Astrocyte of the spinal cord (primary cell): Measurements from ENCODE around the gene SSTR4.

ENCODE experiments used
- DNase-seq: peaks from one replicate; pipeline ENCODE4 v3.0.0; 2011; ENCODE audit warnings: low read depth, low spot score
- H3K4me3 ChIP-seq: 2 replicates; pipeline ENCODE4 v1.5.1; 2011; ENCODE audit warnings: low read depth, mild to moderate bottlenecking, low read length, moderate library complexity
- in situ Hi-C: cut with HindIII; loops from 2 replicates; pipeline ENCODE4 v1.10.0; 2017; ENCODE audit warnings: low sequenced_read_pairs
- TF ChIP-seq, protein P1 (sequence below): IDR thresholded peaks from 2 replicates; pipeline ENCODE4 v1.5.1; 2012; ENCODE audit warnings: low read depth, mild to moderate bottlenecking, low read length, inconsistent platforms

SSTR4 gene

DNA sequence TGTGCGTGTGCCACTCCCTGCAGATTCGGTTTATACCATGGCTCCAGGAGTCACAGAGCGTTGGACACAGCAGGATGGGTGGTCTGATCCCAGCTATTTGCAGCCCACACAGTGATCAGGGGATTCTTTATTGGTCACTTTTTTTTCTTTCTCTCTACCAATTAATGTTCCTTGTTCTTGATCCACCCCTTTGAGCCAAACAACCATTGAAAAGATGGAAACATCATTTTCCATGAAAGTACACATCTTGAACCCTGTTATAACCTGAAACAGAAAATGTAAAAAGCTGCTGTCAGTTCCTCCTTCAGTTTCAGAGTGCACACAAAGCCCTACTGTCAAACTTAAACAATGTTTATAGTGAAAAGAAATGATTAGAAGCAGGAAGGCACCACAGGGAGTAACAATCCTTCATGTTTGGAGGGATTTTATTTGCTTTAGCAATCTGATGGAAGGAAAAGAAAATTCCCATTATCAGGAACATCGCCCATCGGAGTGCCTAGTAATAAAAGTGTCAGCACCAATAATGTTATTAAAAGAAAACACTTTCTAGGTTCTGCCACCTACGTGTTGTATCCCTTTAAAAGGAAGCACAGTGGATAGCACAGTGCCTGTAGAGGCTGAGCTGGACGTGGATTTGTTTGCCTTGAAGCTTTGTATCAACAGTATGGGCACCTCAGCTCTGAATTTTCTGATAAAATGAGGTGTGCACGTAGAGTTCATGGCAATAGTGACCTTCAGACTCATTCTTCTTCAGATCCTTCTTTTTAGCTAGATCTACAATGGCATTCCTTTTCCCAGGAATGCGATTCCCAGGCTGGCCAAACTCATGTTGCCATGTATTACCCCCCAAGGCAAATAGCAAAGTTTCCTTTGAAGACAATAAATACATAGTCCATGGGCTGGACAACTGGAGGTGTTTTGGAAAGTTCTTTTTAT, 30.4 kb downstream of the SSTR4 start:
- no peak overlapping the region for H3K4me3 ChIP-seq
- TF ChIP-seq, protein P1, sequence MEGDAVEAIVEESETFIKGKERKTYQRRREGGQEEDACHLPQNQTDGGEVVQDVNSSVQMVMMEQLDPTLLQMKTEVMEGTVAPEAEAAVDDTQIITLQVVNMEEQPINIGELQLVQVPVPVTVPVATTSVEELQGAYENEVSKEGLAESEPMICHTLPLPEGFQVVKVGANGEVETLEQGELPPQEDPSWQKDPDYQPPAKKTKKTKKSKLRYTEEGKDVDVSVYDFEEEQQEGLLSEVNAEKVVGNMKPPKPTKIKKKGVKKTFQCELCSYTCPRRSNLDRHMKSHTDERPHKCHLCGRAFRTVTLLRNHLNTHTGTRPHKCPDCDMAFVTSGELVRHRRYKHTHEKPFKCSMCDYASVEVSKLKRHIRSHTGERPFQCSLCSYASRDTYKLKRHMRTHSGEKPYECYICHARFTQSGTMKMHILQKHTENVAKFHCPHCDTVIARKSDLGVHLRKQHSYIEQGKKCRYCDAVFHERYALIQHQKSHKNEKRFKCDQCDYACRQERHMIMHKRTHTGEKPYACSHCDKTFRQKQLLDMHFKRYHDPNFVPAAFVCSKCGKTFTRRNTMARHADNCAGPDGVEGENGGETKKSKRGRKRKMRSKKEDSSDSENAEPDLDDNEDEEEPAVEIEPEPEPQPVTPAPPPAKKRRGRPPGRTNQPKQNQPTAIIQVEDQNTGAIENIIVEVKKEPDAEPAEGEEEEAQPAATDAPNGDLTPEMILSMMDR = no peak
- DNase-seq = no peak
- in situ Hi-C loops = no loop called here

DNA sequence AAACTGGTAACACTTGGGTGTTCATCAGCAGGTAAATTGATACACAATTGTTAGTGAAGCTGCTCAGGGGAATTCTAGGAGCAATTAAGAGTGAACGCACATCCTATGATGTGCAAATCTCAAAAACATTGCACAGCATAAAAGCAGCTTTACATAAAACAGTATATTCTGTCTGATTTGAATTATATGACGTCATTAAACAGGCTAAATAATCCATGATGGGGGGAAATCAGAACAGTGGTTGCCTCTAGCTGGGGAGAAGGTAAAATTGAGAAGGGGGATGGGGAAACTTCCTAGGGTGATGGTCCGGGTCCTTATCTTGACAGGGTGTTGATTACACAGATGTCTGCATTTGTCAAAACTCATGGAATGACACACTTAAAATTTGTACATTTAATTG, 31.7 kb downstream of the SSTR4 start:
- H3K4me3 ChIP-seq = no peak overlapping the region
- TF ChIP-seq, protein P1 = no peak
- DNase-seq = no peak
- in situ Hi-C loops = no loop called here

DNA sequence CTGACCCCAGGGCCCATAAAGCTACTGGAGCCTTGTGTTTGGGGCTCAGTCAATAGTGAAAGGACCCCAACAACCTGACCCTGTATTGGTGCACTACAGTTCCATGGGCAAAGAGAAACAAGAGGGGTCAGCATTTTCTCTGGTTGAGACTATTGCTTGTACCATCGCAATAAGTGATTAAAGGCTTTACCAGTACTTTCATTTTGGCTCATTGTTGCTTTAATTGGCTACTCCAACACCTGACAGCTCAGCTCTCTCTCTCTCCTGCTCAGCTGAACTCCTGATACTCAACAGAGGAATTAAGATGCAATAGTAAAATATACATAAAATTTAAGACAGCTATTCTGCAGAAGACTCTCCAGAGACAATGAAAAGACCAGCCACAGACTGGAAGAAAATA, 33.2 kb downstream of the SSTR4 start:
- no peak overlapping the region for H3K4me3 ChIP-seq
- no peak for DNase-seq
- in situ Hi-C loops = no loop called here

DNA sequence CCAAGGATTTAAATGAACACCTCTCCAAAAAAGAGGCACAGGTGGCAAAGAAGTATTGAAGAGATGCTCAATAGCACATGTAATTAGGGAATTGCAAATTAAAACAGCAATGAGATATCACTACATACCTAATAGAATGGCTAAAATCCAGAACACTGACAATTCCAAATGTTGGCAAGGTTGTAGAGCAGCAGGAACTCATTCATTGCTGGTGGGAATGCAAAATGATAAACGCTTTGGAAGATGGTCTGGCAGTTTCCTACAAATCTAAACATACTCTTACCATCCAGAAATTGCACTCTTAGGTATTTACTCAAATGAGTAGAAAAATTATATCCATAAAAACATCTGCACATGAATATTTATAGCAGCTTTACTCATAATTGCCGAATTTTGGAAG, 34.0 kb downstream of the SSTR4 start:
- DNase-seq = no peak
- in situ Hi-C loops = no loop called here
- TF ChIP-seq, protein P1 = no peak
- H3K4me3 ChIP-seq = no peak overlapping the region

More for the DNA sequence above, 33.2 kb downstream of the SSTR4 start:
- TF ChIP-seq, protein P1 = no peak

DNA sequence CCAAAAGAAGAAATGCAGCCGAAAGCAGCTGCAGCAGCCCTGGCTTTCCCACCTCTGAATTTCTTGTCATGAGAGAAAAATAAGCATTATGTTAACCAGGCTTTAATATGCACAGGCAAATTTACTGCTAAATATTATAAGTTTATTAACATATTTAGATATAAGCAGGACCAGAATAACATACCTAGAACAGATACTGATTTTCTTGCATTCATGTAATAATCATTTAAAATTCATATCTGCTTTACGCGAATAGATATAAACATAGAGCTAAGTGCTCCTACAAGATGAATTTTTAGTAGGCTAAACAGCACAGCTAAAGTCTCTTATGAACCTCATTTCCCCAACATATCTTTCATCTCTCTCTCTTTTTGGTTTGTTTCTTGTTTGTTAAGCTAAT, 36.3 kb downstream of the SSTR4 start:
- H3K4me3 ChIP-seq = no peak overlapping the region
- in situ Hi-C loops = no loop called here
- no peak for DNase-seq
- TF ChIP-seq, protein P1 = no peak

DNA sequence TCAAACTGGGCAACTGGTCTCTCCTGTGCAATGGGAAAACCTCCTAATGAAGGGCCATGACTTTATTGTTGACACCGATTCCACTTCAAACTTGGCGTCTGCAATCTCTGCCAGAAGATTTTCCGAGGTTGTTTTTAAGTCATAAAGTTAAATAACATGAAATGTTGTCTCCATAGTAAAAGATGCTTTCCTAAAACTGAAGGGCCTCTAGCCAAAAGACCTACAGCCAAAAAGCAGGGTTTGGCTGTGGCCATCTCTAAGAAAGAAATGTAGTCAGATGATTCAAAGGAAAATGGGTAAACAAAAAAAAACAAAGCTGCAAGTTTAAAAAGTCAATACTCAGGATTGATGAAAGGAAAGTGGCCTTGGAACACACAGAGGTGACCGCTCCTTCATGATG, 36.9 kb downstream of the SSTR4 start:
- TF ChIP-seq, protein P1 = no peak
- in situ Hi-C loops = no loop called here
- DNase-seq = no peak
- H3K4me3 ChIP-seq = no peak overlapping the region
